IPS-NIHi11 (cell line): ENCODE measurements around the gene ANKS1B.

Experiments used
- DNase-seq: peaks from one replicate; pipeline ENCODE4 v3.0.0; 2012; ENCODE audit warnings: mixed read lengths, low spot score

ANKS1B gene

GRCh38 chr12:99573980-99574379 is 410.8 kb downstream of the ANKS1B start:
- no peak for DNase-seq

- DNase-seq, result no peak
Observed at GRCh38 chr12:99567072-99567471, 417.7 kb downstream of the ANKS1B start.

GRCh38 chr12:99558109-99558508 is 426.6 kb downstream of the ANKS1B start:
- no peak for DNase-seq

GRCh38 chr12:99553461-99553860 is 431.3 kb downstream of the ANKS1B start:
- DNase-seq, result no peak

GRCh38 chr12:99552022-99552421 is 432.7 kb downstream of the ANKS1B start:
- DNase-seq, result no peak

- DNase-seq, result no peak
Observed at GRCh38 chr12:99549651-99550050, 435.1 kb downstream of the ANKS1B start.

GRCh38 chr12:99549196-99549595 is 435.5 kb downstream of the ANKS1B start:
- no peak for DNase-seq

GRCh38 chr12:99544457-99544856 is 440.3 kb downstream of the ANKS1B start:
- DNase-seq, result no peak

- no peak for DNase-seq
Observed at GRCh38 chr12:99529966-99530365, 454.8 kb downstream of the ANKS1B start.

- DNase-seq, result no peak
Observed at GRCh38 chr12:99528478-99528877, 456.3 kb downstream of the ANKS1B start.

GRCh38 chr12:99523853-99524252 is 460.9 kb downstream of the ANKS1B start:
- no peak for DNase-seq

- no peak for DNase-seq
Observed at GRCh38 chr12:99522456-99522855, 462.3 kb downstream of the ANKS1B start.

GRCh38 chr12:99521664-99522063 is 463.1 kb downstream of the ANKS1B start:
- no peak for DNase-seq

GRCh38 chr12:99513066-99513465 is 471.7 kb downstream of the ANKS1B start:
- DNase-seq, result no peak

- DNase-seq, result no peak
Observed at GRCh38 chr12:99505805-99506204, 478.9 kb downstream of the ANKS1B start.

- DNase-seq, result no peak
Observed at GRCh38 chr12:99498756-99499155, 486.0 kb downstream of the ANKS1B start.

GRCh38 chr12:99495799-99496198 is 488.9 kb downstream of the ANKS1B start:
- DNase-seq, result no peak

GRCh38 chr12:99493197-99493596 is 491.5 kb downstream of the ANKS1B start:
- DNase-seq, result no peak

- DNase-seq, result no peak
Observed at GRCh38 chr12:99486277-99486676, 498.5 kb downstream of the ANKS1B start.

- no peak for DNase-seq
Observed at GRCh38 chr12:99479149-99479548, 505.6 kb downstream of the ANKS1B start.

- no peak for DNase-seq
Observed at GRCh38 chr12:99476956-99477355, 507.8 kb downstream of the ANKS1B start.

- no peak for DNase-seq
Observed at GRCh38 chr12:99455350-99456035, 529.2 kb downstream of the ANKS1B start.

- no peak for DNase-seq
Observed at GRCh38 chr12:99454539-99455172, 530.1 kb downstream of the ANKS1B start.
